SK-N-SH treated with all-trans-retinoic acid at 6 μM for 48 hours (cell line): ENCODE data around the gene REEP1.

Source experiments
- ATAC-seq: fragments of 200-7000 bp; cut with Tn5 transposase; 3 replicates; pipeline ENCODE4 v1.9.1; 2020; ENCODE audit warnings: mild to moderate bottlenecking, moderate library complexity
- ARNTL ChIP-seq: fragments of 450-650 bp; formaldehyde crosslinking; IDR thresholded peaks from 2 replicates; pipeline ENCODE4 v1.5.0; 2020; ENCODE audit warnings: low read depth, mild to moderate bottlenecking, moderate library complexity, borderline replicate concordance
- BACH2 ChIP-seq: fragments of 250-450 bp; sonication (Bioruptor Pico); IDR thresholded peaks from 2 replicates; pipeline ENCODE4 v1.9.0; 2021; ENCODE audit warnings: mild to moderate bottlenecking, borderline replicate concordance
- CREB5 ChIP-seq: fragments of 250-450 bp; sonication (Bioruptor Pico); IDR thresholded peaks from 2 replicates; pipeline ENCODE4 v1.5.1; 2020; ENCODE audit warnings: low read depth, mild to moderate bottlenecking, moderate library complexity
- CSDC2 ChIP-seq: fragments of 250-450 bp; sonication (Bioruptor Pico); IDR thresholded peaks from 2 replicates; pipeline ENCODE4 v1.5.0; 2020; ENCODE audit warnings: mild to moderate bottlenecking, moderate library complexity
- CSRNP3 ChIP-seq: fragments of 250-450 bp; sonication (Bioruptor Pico); IDR thresholded peaks from 2 replicates; pipeline ENCODE4 v1.5.1; 2021; ENCODE audit warnings: mild to moderate bottlenecking, moderate library complexity
- ESRRG ChIP-seq: fragments of 250-450 bp; sonication (Bioruptor Pico); IDR thresholded peaks from 2 replicates; pipeline ENCODE4 v1.6.1; 2021; ENCODE audit warnings: mild to moderate bottlenecking
- GLIS3 ChIP-seq: fragments of 250-450 bp; sonication (Bioruptor Pico); IDR thresholded peaks from 2 replicates; pipeline ENCODE4 v1.5.0; 2020; ENCODE audit warnings: mild to moderate bottlenecking, moderate library complexity
- ISL1 ChIP-seq: fragments of 250-450 bp; sonication (Bioruptor Pico); IDR thresholded peaks from 2 replicates; pipeline ENCODE4 v2.1.2; 2022; ENCODE audit warnings: mild to moderate bottlenecking, moderate library complexity
- OSR1 ChIP-seq: fragments of 250-450 bp; sonication (Bioruptor Pico); IDR thresholded peaks from 2 replicates; pipeline ENCODE4 v1.8.0; 2022; ENCODE audit warnings: moderate library complexity, mild to moderate bottlenecking, inconsistent platforms
- PATZ1 ChIP-seq: fragments of 250-450 bp; sonication (Bioruptor Pico); IDR thresholded peaks from 2 replicates; pipeline ENCODE4 v1.8.0; 2020; ENCODE audit warnings: mild to moderate bottlenecking, moderate library complexity, borderline replicate concordance
- POU6F1 ChIP-seq: fragments of 250-450 bp; sonication (Bioruptor Pico); IDR thresholded peaks from 2 replicates; pipeline ENCODE4 v1.8.0; 2021; ENCODE audit warnings: low read depth, mild to moderate bottlenecking, moderate library complexity, borderline replicate concordance
- PPARA ChIP-seq: fragments of 250-450 bp; sonication (Bioruptor Pico); IDR thresholded peaks from 2 replicates; pipeline ENCODE4 v1.5.0; 2020; ENCODE audit warnings: mild to moderate bottlenecking, borderline replicate concordance
- RARB ChIP-seq: fragments of 250-450 bp; sonication (Bioruptor Pico); IDR thresholded peaks from 2 replicates; pipeline ENCODE4 v1.8.0; 2021; ENCODE audit warnings: mild to moderate bottlenecking, moderate library complexity
- SNAI2 ChIP-seq: fragments of 250-450 bp; sonication (Bioruptor Pico); IDR thresholded peaks from 2 replicates; pipeline ENCODE4 v1.5.0; 2020; ENCODE audit warnings: mild to moderate bottlenecking, moderate library complexity
- TCF4 ChIP-seq: fragments of 250-450 bp; sonication (Bioruptor Pico); IDR thresholded peaks from 2 replicates; pipeline ENCODE4 v1.8.0; 2021; ENCODE audit warnings: mild to moderate bottlenecking, moderate library complexity, borderline replicate concordance
- TSHZ2 ChIP-seq: fragments of 250-450 bp; sonication (Bioruptor Pico); IDR thresholded peaks from 2 replicates; pipeline ENCODE4 v1.5.0; 2020; ENCODE audit warnings: mild to moderate bottlenecking, moderate library complexity
- ZC3H10 ChIP-seq: fragments of 250-450 bp; sonication (Bioruptor Pico); IDR thresholded peaks from 2 replicates; pipeline ENCODE4 v1.5.1; 2021; ENCODE audit warnings: mild to moderate bottlenecking, moderate library complexity
- ZFP3 ChIP-seq: fragments of 250-450 bp; sonication (Bioruptor Pico); IDR thresholded peaks from 2 replicates; pipeline ENCODE4 v1.5.0; 2020; ENCODE audit warnings: mild to moderate bottlenecking, moderate library complexity
- ZFP30 ChIP-seq: fragments of 450-650 bp; formaldehyde crosslinking; IDR thresholded peaks from 2 replicates; pipeline ENCODE4 v1.5.0; 2022; ENCODE audit warnings: mild to moderate bottlenecking, moderate library complexity
- ZNF565 ChIP-seq: fragments of 450-650 bp; formaldehyde crosslinking; conservative IDR thresholded peaks from 2 replicates; pipeline ENCODE4 v1.5.0; 2020; ENCODE audit warnings: low read depth, mild to moderate bottlenecking, moderate library complexity
- ZNF70 ChIP-seq: fragments of 450-650 bp; formaldehyde crosslinking; IDR thresholded peaks from 2 replicates; pipeline ENCODE4 v1.5.0; 2020; ENCODE audit warnings: mild to moderate bottlenecking, moderate library complexity
- ZNF8 ChIP-seq: fragments of 450-650 bp; formaldehyde crosslinking; IDR thresholded peaks from 2 replicates; pipeline ENCODE4 v1.5.0; 2020; ENCODE audit warnings: mild to moderate bottlenecking, moderate library complexity

The REEP1 gene

GRCh38 chr2:86195808-86196387 lies 141.5 kb downstream of the REEP1 start:
- no peak for TF ChIP-seq BACH2 (CRISPR knock-in tag)
- no peak for TF ChIP-seq ESRRG
- no peak for TF ChIP-seq CREB5
- TF ChIP-seq ZNF8: no peak
- no peak for TF ChIP-seq ZFP30
- no peak for TF ChIP-seq CSDC2 (CRISPR knock-in tag)
- no peak for TF ChIP-seq PATZ1 (CRISPR knock-in tag)
- no peak for TF ChIP-seq OSR1 (CRISPR knock-in tag)
- no peak for TF ChIP-seq ZNF565 (CRISPR knock-in tag)
- no peak for TF ChIP-seq PPARA (CRISPR knock-in tag)
- no peak for TF ChIP-seq RARB (CRISPR knock-in tag)
- TF ChIP-seq SNAI2 (CRISPR knock-in tag): no peak
- TF ChIP-seq, all 23 proteins: peak for 0
- no peak for ATAC-seq

- TF ChIP-seq GLIS3 (CRISPR knock-in tag) (0 out of 2 replicates have a peak, but pooled peaks have one; percentile 77), ZFP30 (no peak), ISL1 (no peak), ZFP3 (CRISPR knock-in tag) (no peak), TSHZ2 (0 out of 2 replicates have a peak, but pooled peaks have one; percentile 29)
- peak; percentile 97 for ATAC-seq
Measured at GRCh38 chr2:86195055-86195807, 142.2 kb downstream of the REEP1 start, which contains the start of gene IMMT. Gene IMMT (minus strand): TSS chr2:86195462. CDS start chr2:86195382, 80 bp downstream.

- no peak for ATAC-seq
- TF ChIP-seq ZFP30 (no peak), ARNTL (no peak), PATZ1 (CRISPR knock-in tag) (no peak), ZNF70 (CRISPR knock-in tag) (no peak), SNAI2 (CRISPR knock-in tag) (no peak), OSR1 (CRISPR knock-in tag) (no peak), TCF4 (CRISPR knock-in tag) (no peak), RARB (CRISPR knock-in tag) (no peak), ZNF8 (no peak), POU6F1 (no peak), GLIS3 (CRISPR knock-in tag) (no peak), CSDC2 (CRISPR knock-in tag) (no peak), TSHZ2 (no peak), ZNF565 (CRISPR knock-in tag) (no peak), CSRNP3 (no peak), ZC3H10 (CRISPR knock-in tag) (no peak)
Measured at GRCh38 chr2:86194751-86195054, 142.7 kb downstream of the REEP1 start.
